A673 (cell line): ENCODE data around the gene RGS3.

Experiments
- CTCF ChIP-seq: fragments of 300-800, 200-600 bp; sonication (generic); conservative IDR thresholded peaks from 2 replicates; pipeline ENCODE4 v1.5.1; 2017; ENCODE audit warnings: low read depth, mild to moderate bottlenecking, antibody characterized with exemption, low read length, moderate library complexity, mixed read lengths
- EZH2 ChIP-seq: fragments of 200-600 bp; sonication (generic); IDR thresholded peaks from 2 replicates; pipeline ENCODE4 v1.6.1; 2017; ENCODE audit warnings: borderline replicate concordance, low read depth, mild to moderate bottlenecking, mixed read lengths, antibody characterized with exemption, low read length; ENCODE audit not compliant: poor library complexity, severe bottlenecking

DNA sequence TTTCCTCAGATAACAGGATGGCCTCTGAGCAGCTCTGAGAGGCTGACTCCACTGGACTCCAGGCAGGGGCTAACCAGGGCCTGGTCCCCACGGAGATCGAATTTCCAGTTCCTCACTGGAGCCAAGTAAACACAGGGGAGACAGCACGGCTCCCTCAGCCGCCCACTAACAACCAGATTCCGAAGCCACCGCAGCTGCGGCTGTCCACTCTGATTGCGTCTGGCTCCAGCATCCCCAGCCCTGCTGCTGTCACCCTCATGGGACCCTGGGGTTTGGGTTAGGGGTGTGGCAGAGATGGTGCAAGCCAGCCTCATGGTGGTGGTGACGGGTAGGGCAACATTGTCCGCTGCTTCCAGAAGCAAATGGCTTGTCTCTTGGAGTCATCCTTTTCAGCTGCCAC lies 172.6 kb downstream of the RGS3 start:
- TF ChIP-seq CTCF (no peak), EZH2 (no peak)
